ENCODE results near the gene TMEM185A.
"Not testable (repeated sequence)": the region's sequence is repeated elsewhere in the genome, so short reads cannot be mapped to it uniquely, and the experiment has no call there.

The TMEM185A gene

GRCh38 chrX:149551939-149552248, 79.7 kb downstream of the TMEM185A start:
- DNase-seq (ENCODE audit: low read depth, low spot score): not testable (repeated sequence)

DNA sequence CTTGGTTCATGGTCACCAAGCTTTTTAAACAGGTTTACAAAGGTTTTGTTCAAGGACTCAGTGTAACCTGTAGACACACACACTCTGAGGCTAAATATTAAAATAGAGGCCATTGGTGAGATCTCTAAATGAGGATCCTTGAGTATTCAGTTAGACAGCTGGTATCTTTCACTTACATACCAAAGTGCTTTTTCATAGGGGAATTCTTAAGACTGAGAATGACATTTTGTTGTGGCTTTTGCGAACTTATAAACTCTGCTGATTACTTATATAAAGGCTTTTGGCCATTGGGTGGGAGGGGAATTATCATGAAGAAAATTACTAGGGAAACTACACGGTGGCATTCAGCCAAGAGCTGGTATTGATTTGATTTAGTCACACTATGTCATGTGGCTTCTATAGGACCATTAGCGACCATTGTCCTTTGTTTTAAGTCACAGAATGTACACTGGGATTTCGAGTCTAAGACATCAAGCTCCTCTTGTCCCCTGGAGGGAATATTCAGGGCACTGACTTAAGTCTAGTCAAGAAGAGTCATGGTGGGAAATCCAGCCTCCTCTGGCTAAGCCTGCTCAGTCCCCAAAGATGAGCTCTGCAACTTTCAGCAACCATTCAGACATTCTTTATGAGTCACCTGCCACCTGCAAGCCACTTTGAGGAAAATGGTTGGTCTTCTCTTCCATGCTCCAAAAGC, 80.2 kb downstream of the TMEM185A start:
- not testable (repeated sequence) for DNase-seq (ENCODE audit: low read depth, low spot score)

- DNase-seq (ENCODE audit: low read depth, low spot score): not testable (repeated sequence)
These were observed 81.1 kb downstream of the TMEM185A start for GRCh38 chrX:149550454-149550853.

GRCh38 chrX:149549701-149550100, 81.9 kb downstream of the TMEM185A start, which contains the start of gene HSFX3:
HSFX3 (minus strand) TSS chrX:149549924; CDS start chrX:149549852, 72 bp downstream.
- not testable (repeated sequence) for DNase-seq (ENCODE audit: low read depth, low spot score)

DNA sequence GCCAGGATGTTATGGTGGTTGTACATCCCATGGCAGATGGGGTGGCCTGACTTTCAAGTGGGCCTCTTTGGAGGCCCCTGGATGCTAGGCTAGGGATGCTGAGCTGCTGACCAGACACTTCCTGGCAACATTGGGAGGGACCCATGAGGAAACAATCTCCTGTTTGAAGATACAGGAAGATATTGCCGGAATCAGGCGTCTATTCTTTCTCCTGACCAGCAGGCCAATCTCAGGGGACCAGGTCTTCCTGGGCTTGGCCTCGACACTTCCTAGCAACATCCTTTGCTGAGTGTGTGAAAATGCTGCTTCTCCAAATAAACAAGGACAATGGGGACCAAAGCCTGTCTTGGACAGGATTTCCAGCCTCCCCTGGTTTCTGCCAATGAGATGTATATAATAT, 83.8 kb downstream of the TMEM185A start:
- DNase-seq (ENCODE audit: low read depth, low spot score): not testable (repeated sequence)

- not testable (repeated sequence) for DNase-seq (ENCODE audit: low read depth, low spot score)
These were observed 84.6 kb downstream of the TMEM185A start for GRCh38 chrX:149546962-149547361.

All from activated naive CD8-positive, alpha-beta T cell treated with anti-CD3 and anti-CD28 coated beads, Interleukin-2, amount 50 U/mL, for 16 hours (primary cell).